SK-N-SH treated with all-trans-retinoic acid at 6 μM for 48 hours (cell line): Measurements from ENCODE around the gene NSD2.
"Not testable (repeated sequence)": the region's sequence is repeated elsewhere in the genome, so short reads cannot be mapped to it uniquely, and the experiment has no call there.

Source experiments
- ATAC-seq: fragments of 200-7000 bp; cut with Tn5 transposase; 3 replicates; pipeline ENCODE4 v1.9.1; 2020; ENCODE audit warnings: mild to moderate bottlenecking, moderate library complexity
- ARNTL ChIP-seq: fragments of 450-650 bp; formaldehyde crosslinking; IDR thresholded peaks from 2 replicates; pipeline ENCODE4 v1.5.0; 2020; ENCODE audit warnings: low read depth, mild to moderate bottlenecking, moderate library complexity, borderline replicate concordance
- CREB5 ChIP-seq: fragments of 250-450 bp; sonication (Bioruptor Pico); IDR thresholded peaks from 2 replicates; pipeline ENCODE4 v1.5.1; 2020; ENCODE audit warnings: low read depth, mild to moderate bottlenecking, moderate library complexity
- CSDC2 ChIP-seq: fragments of 250-450 bp; sonication (Bioruptor Pico); IDR thresholded peaks from 2 replicates; pipeline ENCODE4 v1.5.0; 2020; ENCODE audit warnings: mild to moderate bottlenecking, moderate library complexity
- GLIS3 ChIP-seq: fragments of 250-450 bp; sonication (Bioruptor Pico); IDR thresholded peaks from 2 replicates; pipeline ENCODE4 v1.5.0; 2020; ENCODE audit warnings: mild to moderate bottlenecking, moderate library complexity
- ISL1 ChIP-seq: fragments of 250-450 bp; sonication (Bioruptor Pico); IDR thresholded peaks from 2 replicates; pipeline ENCODE4 v2.1.2; 2022; ENCODE audit warnings: mild to moderate bottlenecking, moderate library complexity
- OSR1 ChIP-seq: fragments of 250-450 bp; sonication (Bioruptor Pico); IDR thresholded peaks from 2 replicates; pipeline ENCODE4 v1.8.0; 2022; ENCODE audit warnings: moderate library complexity, mild to moderate bottlenecking, inconsistent platforms
- PPARA ChIP-seq: fragments of 250-450 bp; sonication (Bioruptor Pico); IDR thresholded peaks from 2 replicates; pipeline ENCODE4 v1.5.0; 2020; ENCODE audit warnings: mild to moderate bottlenecking, borderline replicate concordance
- SNAI2 ChIP-seq: fragments of 250-450 bp; sonication (Bioruptor Pico); IDR thresholded peaks from 2 replicates; pipeline ENCODE4 v1.5.0; 2020; ENCODE audit warnings: mild to moderate bottlenecking, moderate library complexity
- TCF4 ChIP-seq: fragments of 250-450 bp; sonication (Bioruptor Pico); IDR thresholded peaks from 2 replicates; pipeline ENCODE4 v1.8.0; 2021; ENCODE audit warnings: mild to moderate bottlenecking, moderate library complexity, borderline replicate concordance
- TOX ChIP-seq: fragments of 250-450 bp; sonication (Bioruptor Pico); IDR thresholded peaks from 2 replicates; pipeline ENCODE4 v1.8.0; 2021; ENCODE audit warnings: mild to moderate bottlenecking, moderate library complexity, borderline replicate concordance
- TSHZ2 ChIP-seq: fragments of 250-450 bp; sonication (Bioruptor Pico); IDR thresholded peaks from 2 replicates; pipeline ENCODE4 v1.5.0; 2020; ENCODE audit warnings: mild to moderate bottlenecking, moderate library complexity
- ZFP3 ChIP-seq: fragments of 250-450 bp; sonication (Bioruptor Pico); IDR thresholded peaks from 2 replicates; pipeline ENCODE4 v1.5.0; 2020; ENCODE audit warnings: mild to moderate bottlenecking, moderate library complexity
- ZFP30 ChIP-seq: fragments of 450-650 bp; formaldehyde crosslinking; IDR thresholded peaks from 2 replicates; pipeline ENCODE4 v1.5.0; 2022; ENCODE audit warnings: mild to moderate bottlenecking, moderate library complexity
- ZNF70 ChIP-seq: fragments of 450-650 bp; formaldehyde crosslinking; IDR thresholded peaks from 2 replicates; pipeline ENCODE4 v1.5.0; 2020; ENCODE audit warnings: mild to moderate bottlenecking, moderate library complexity
- ZNF8 ChIP-seq: fragments of 450-650 bp; formaldehyde crosslinking; IDR thresholded peaks from 2 replicates; pipeline ENCODE4 v1.5.0; 2020; ENCODE audit warnings: mild to moderate bottlenecking, moderate library complexity
- TF ChIP-seq, protein P1 (sequence below): fragments of 250-450 bp; sonication (Bioruptor Pico); IDR thresholded peaks from 2 replicates; pipeline ENCODE4 v1.5.1; 2021; ENCODE audit warnings: mild to moderate bottlenecking, moderate library complexity

The NSD2 gene

GRCh38 chr4:1994938-1995337, 123.7 kb downstream of the NSD2 start (continued):
- TF ChIP-seq CREB5 (CRISPR knock-in tag) = no peak

GRCh38 chr4:1996866-1997611, 125.8 kb downstream of the NSD2 start:
- ATAC-seq = no peak
- no peak for TF ChIP-seq CSDC2 (CRISPR knock-in tag)

- no peak for TF ChIP-seq TSHZ2 (CRISPR knock-in tag)
- no peak for TF ChIP-seq ISL1
- TF ChIP-seq ZNF70 (CRISPR knock-in tag) = no peak
- TF ChIP-seq SNAI2 (CRISPR knock-in tag) = no peak
- no peak for TF ChIP-seq TCF4 (CRISPR knock-in tag)
- TF ChIP-seq ZFP3 = no peak
- TF ChIP-seq ZNF8 (CRISPR knock-in tag) = no peak
- no peak for TF ChIP-seq TOX (CRISPR knock-in tag)
- TF ChIP-seq, protein P1, sequence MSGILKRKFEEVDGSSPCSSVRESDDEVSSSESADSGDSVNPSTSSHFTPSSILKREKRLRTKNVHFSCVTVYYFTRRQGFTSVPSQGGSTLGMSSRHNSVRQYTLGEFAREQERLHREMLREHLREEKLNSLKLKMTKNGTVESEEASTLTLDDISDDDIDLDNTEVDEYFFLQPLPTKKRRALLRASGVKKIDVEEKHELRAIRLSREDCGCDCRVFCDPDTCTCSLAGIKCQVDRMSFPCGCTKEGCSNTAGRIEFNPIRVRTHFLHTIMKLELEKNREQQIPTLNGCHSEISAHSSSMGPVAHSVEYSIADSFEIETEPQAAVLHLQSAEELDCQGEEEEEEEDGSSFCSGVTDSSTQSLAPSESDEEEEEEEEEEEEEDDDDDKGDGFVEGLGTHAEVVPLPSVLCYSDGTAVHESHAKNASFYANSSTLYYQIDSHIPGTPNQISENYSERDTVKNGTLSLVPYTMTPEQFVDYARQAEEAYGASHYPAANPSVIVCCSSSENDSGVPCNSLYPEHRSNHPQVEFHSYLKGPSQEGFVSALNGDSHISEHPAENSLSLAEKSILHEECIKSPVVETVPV (CRISPR knock-in tag) = no peak
- no peak for TF ChIP-seq OSR1
- no peak for TF ChIP-seq GLIS3 (CRISPR knock-in tag)
- ATAC-seq = no peak
These were observed 126.5 kb downstream of the NSD2 start for GRCh38 chr4:1997712-1998111.

DNA sequence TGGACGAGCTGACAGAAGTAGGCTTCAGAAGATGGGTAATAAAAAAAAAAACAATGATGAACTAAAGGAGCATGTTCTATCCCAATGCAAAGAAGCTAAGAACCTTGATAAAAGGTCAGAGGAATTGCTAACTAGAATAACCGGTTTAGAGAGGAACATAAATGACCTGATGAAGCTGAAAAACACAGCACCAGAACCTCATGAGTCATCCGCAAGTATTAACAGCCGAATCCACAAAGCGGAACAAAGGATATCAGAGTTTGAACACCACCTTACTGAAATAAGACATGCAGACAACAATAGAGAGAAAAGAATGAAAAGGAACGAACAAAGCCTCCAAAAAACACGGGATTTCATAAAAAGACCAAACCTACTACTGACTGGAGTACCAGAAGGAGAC, 127.1 kb downstream of the NSD2 start:
- ATAC-seq = no peak

DNA sequence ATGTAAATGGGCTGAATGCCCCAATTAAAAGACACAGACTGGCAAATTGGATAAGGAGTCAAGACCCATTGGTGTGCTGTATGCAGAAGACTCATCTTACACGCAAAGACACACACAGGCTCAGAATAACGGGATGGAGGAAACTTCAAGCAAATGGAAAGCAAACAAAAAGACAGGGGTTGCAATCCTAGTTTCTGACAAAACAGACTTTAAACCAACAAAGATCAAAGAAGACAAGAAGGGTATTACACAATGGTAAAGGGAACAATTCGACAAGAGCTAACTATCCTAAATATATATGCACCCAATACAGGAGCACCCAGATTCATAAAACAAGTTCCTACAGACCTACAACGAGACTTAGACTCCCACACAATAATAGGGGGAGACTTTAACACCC, 128.1 kb downstream of the NSD2 start:
- not testable (repeated sequence) for ATAC-seq

More for the DNA sequence above, 127.1 kb downstream of the NSD2 start:
- TF ChIP-seq ISL1 (no peak), CSDC2 (CRISPR knock-in tag) (no peak), TSHZ2 (CRISPR knock-in tag) (no peak), TOX (CRISPR knock-in tag) (no peak), ZFP30 (CRISPR knock-in tag) (no peak)

GRCh38 chr4:2003361-2003760, 132.2 kb downstream of the NSD2 start:
- ATAC-seq = not testable (repeated sequence)

GRCh38 chr4:2006367-2006766, 135.2 kb downstream of the NSD2 start:
- TF ChIP-seq PPARA (CRISPR knock-in tag) (no peak), ARNTL (CRISPR knock-in tag) (no peak), TSHZ2 (CRISPR knock-in tag) (no peak)
- no peak for ATAC-seq
